Thyroid gland (tissue), 4 donors: ENCODE results near the gene EFNA1. TPM values are rescaled to one million over a fixed set of nuclear protein-coding genes. Genes with fewer than 3 reads are reported as not detected.

Source experiments
- DNase-seq, 2 donors: peaks; one replicate each; pipeline ENCODE4 v3.0.0-alpha.2; 2019
- H3K27ac ChIP-seq, 3 donors: fragments of 200-600 bp; sonication (generic); 1 replicate in 2 of 3; 2 replicates in 1 of 3; pipeline ENCODE4 v1.5.1; 2016 to 2019; ENCODE audit warnings: mild to moderate bottlenecking in 1 of 3, moderate library complexity in 1 of 3
- H3K27me3 ChIP-seq: fragments of 200-600 bp; sonication (generic); one replicate; pipeline ENCODE4 v1.5.1; 2019
- H3K36me3 ChIP-seq, 2 donors: fragments of 200-600 bp; sonication (generic); one replicate each; pipeline ENCODE4 v1.5.1; 2016 to 2019
- H3K4me1 ChIP-seq, 2 donors: fragments of 200-600 bp; sonication (generic); one replicate each; pipeline ENCODE4 v1.5.1; 2017 to 2019
- H3K4me3 ChIP-seq, 3 donors: fragments of 200-600 bp; sonication (generic); replicated peaks in 1 of 3; 1 replicate in 2 of 3; 2 replicates in 1 of 3; pipeline ENCODE4 v1.5.1; 2016; ENCODE audit warnings: mild to moderate bottlenecking in 1 of 3
- H3K9me3 ChIP-seq: fragments of 200-600 bp; sonication (generic); one replicate; pipeline ENCODE4 v1.5.1; 2017
- CTCF ChIP-seq, 6 experiments: fragments of 200-600 bp in 3 of 6; fragments of 450-650 bp in 3 of 6; sonication (generic) in 3 of 6; IDR thresholded peaks; one replicate each; pipeline ENCODE4 v1.5.1; 2016 to 2019; ENCODE audit warnings: antibody characterized with exemption in 6 of 6, mild to moderate bottlenecking in 2 of 6, inconsistent platforms in 1 of 6, moderate library complexity in 1 of 6
- POLR2A ChIP-seq, 2 donors: fragments of 450-650 bp; IDR thresholded peaks; one replicate each; pipeline ENCODE4 v1.6.1; 2017; ENCODE audit warnings: antibody characterized with exemption in 2 of 2, mild to moderate bottlenecking in 2 of 2, moderate library complexity in 1 of 2
- WGBS, 2 donors: methylation state at CpG; one replicate each; pipeline ENCODE4 v1.1.5; 2017; 5-methylcytosine and 5-hydroxymethylcytosine counted together
- intact Hi-C: fragments of 100-400 bp; cut with DNase I; formaldehyde crosslinking; loops from one replicate; pipeline ENCODE4 v1.15.1; 2023
- total RNA-seq, 4 donors: library from RNA; depleted of rRNA; stranded (reverse); fragments of >200 nt; gene quantifications; one replicate each; pipeline ENCODE4 v1.2.3, GENCODE V29; 2016

The EFNA1 gene
- total RNA-seq, 4 donors from 2014 or later = 56.1 to 129 (median 83.1) TPM

GRCh38 chr1:155169541-155169940 lies 41.9 kb downstream of the EFNA1 start:
- Histone ChIP-seq H3K9me3 (no peaks in the 10 kb centered on the region), H3K4me1 (peaks cover 12 to 30% of the 10 kb centered on the region in 2 donors), H3K27me3 (peaks cover 7% of the 10 kb centered on the region), H3K36me3 (peaks cover 8 to 10% of the 10 kb centered on the region in 2 donors), H3K4me3 (no peak overlapping the region), H3K27ac (no peak overlapping the region)
- intact Hi-C loops = loop anchor here (5.0 kb wide), 1 partner anchor 37 kb away; no protein-coding TSS in a partner anchor
- TF ChIP-seq CTCF (IDR thresholded peaks at IDR 0.05) (no peak), POLR2A (IDR thresholded peaks at IDR 0.05) (no peak)
- no peak for DNase-seq
- WGBS, 2 donors = 72 to 92% methylated on average over 5 of the region's 5 CpGs

- Histone ChIP-seq H3K4me1 (peaks cover 12 to 31% of the 10 kb centered on the region in 2 donors), H3K36me3 (peaks cover 8 to 10% of the 10 kb centered on the region in 2 donors), H3K27me3 (peaks cover 7% of the 10 kb centered on the region), H3K27ac (no peak overlapping the region), H3K9me3 (no peaks in the 10 kb centered on the region), H3K4me3 (no peak overlapping the region)
- TF ChIP-seq CTCF (IDR thresholded peaks at IDR 0.05) (no peak), POLR2A (IDR thresholded peaks at IDR 0.05) (no peak)
- DNase-seq = no peak
- WGBS, 2 donors = 86 to 95% methylated on average over 2 of the region's 2 CpGs
- intact Hi-C loops = no loop called here
These were observed 42.6 kb downstream of the EFNA1 start for GRCh38 chr1:155170101-155170785.

DNA sequence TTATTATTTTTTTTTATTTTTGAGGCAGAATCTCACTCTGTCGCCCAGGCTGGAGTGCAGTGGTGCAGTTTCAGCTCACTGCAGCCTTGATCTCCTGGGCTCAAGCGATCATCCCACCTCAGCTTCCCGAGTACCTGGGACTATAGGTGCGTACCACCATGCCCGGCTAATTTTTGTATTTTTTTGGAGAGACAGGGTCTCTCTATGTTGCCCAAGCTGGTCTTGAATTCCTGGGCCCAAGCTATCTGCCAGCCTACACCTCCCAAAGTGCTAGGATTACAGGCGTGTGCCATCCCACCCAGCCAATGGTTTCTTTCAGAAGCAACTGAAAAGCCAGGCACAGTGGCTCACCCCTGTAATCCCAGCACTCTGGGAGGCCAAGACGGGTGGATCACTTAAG lies 43.1 kb downstream of the EFNA1 start:
- H3K36me3 ChIP-seq = peaks cover 8 to 10% of the 10 kb centered on the region in 2 donors

GRCh38 chr1:155171836-155172731 lies 44.4 kb downstream of the EFNA1 start:
- Histone ChIP-seq H3K27me3 (peaks cover 7% of the 10 kb centered on the region), H3K4me3 (peak overlapping the region; percentile 56 to 77 (median 59)), H3K27ac (peak overlapping the region; percentile 45 to 87 (median 83)), H3K9me3 (no peaks in the 10 kb centered on the region), H3K36me3 (peaks cover 8 to 10% of the 10 kb centered on the region in 2 donors), H3K4me1 (peaks cover 12 to 29% of the 10 kb centered on the region in 2 donors)
- no peak for DNase-seq
- WGBS, 2 donors = 48% methylated on average over 8 of the region's 8 CpGs
- intact Hi-C loops = no loop called here
- TF ChIP-seq POLR2A (IDR thresholded peaks at IDR 0.05) = no peak
- no peak for TF ChIP-seq CTCF (IDR thresholded peaks at IDR 0.05)

More for the DNA sequence above, 43.1 kb downstream of the EFNA1 start:
- no peak overlapping the region for H3K27ac ChIP-seq
- TF ChIP-seq POLR2A (IDR thresholded peaks at IDR 0.05) (no peak), CTCF (IDR thresholded peaks at IDR 0.05) (no peak)
- 92 to 99% methylated on average over 7 of the region's 7 CpGs for WGBS, 2 donors
- H3K9me3 ChIP-seq = no peaks in the 10 kb centered on the region
- peaks cover 7% of the 10 kb centered on the region for H3K27me3 ChIP-seq
- DNase-seq = no peak
- intact Hi-C loops = no loop called here
- no peak overlapping the region for H3K4me3 ChIP-seq
- H3K4me1 ChIP-seq = peaks cover 12 to 30% of the 10 kb centered on the region in 2 donors
